T-helper 1 cell treated with Interleukin-12 subunit alpha and Interleukin-12 subunit beta and Interleukin-4 antibody, amounts not matched to agents 30 μg/mL and 1 μg/mL, for 36 hours (primary cell): ENCODE data around the gene FBXO33.
"Not testable (repeated sequence)": the region's sequence is repeated elsewhere in the genome, so short reads cannot be mapped to it uniquely, and the experiment has no call there.

ENCODE experiments used
- H3K27ac Mint-ChIP-seq: one replicate; pipeline ENCODE4 v1.8.0; 2021; ENCODE audit warnings: mild to moderate bottlenecking, mixed read lengths
- H3K27me3 Mint-ChIP-seq: one replicate; pipeline ENCODE4 v1.8.0; 2021; ENCODE audit warnings: low read depth, mixed read lengths
- H3K36me3 Mint-ChIP-seq: one replicate; pipeline ENCODE4 v1.8.0; 2021; ENCODE audit warnings: low read depth, mixed read lengths
- H3K4me1 Mint-ChIP-seq: one replicate; pipeline ENCODE4 v1.8.0; 2021; ENCODE audit warnings: low read depth, mixed read lengths
- H3K4me3 Mint-ChIP-seq: one replicate; pipeline ENCODE4 v1.8.0; 2021; ENCODE audit warnings: mild to moderate bottlenecking, moderate library complexity, mixed read lengths
- H3K9me3 Mint-ChIP-seq: one replicate; pipeline ENCODE4 v1.8.0; 2021; ENCODE audit warnings: mixed read lengths

Gene FBXO33

GRCh38 chr14:39368261-39368959 is 63.8 kb downstream of the FBXO33 start:
- peaks cover 20% of the 10 kb centered on the region for H3K9me3 Mint-ChIP-seq
- no peak overlapping the region for H3K27ac Mint-ChIP-seq
- H3K4me1 Mint-ChIP-seq: peaks cover 3% of the 10 kb centered on the region
- H3K4me3 Mint-ChIP-seq: no peak overlapping the region
- peaks cover 28% of the 10 kb centered on the region for H3K36me3 Mint-ChIP-seq
- H3K27me3 Mint-ChIP-seq: no peaks in the 10 kb centered on the region

DNA sequence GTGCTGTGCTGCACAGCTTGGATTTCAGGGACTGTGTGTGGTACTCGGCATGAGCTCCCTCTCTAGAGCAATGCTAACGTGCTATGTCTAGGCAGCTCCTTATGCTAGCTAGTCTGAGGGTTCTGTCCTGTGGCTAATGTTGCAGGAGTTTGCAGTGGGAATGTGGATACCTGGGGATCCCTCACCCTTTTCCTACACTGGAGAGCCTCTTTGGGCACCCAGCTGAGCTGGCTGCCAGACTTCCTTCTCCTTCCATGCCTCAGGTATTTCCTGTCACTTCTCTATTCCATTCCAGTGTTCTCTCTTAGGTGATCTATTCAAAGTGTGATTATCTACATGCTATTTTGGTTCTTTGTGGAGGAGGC is 64.9 kb downstream of the FBXO33 start:
- Mint-ChIP-seq H3K4me1 (peaks cover 4% of the 10 kb centered on the region), H3K4me3 (no peak overlapping the region), H3K27me3 (no peaks in the 10 kb centered on the region), H3K27ac (no peak overlapping the region), H3K36me3 (peaks cover 35% of the 10 kb centered on the region), H3K9me3 (peaks cover 20% of the 10 kb centered on the region)

DNA sequence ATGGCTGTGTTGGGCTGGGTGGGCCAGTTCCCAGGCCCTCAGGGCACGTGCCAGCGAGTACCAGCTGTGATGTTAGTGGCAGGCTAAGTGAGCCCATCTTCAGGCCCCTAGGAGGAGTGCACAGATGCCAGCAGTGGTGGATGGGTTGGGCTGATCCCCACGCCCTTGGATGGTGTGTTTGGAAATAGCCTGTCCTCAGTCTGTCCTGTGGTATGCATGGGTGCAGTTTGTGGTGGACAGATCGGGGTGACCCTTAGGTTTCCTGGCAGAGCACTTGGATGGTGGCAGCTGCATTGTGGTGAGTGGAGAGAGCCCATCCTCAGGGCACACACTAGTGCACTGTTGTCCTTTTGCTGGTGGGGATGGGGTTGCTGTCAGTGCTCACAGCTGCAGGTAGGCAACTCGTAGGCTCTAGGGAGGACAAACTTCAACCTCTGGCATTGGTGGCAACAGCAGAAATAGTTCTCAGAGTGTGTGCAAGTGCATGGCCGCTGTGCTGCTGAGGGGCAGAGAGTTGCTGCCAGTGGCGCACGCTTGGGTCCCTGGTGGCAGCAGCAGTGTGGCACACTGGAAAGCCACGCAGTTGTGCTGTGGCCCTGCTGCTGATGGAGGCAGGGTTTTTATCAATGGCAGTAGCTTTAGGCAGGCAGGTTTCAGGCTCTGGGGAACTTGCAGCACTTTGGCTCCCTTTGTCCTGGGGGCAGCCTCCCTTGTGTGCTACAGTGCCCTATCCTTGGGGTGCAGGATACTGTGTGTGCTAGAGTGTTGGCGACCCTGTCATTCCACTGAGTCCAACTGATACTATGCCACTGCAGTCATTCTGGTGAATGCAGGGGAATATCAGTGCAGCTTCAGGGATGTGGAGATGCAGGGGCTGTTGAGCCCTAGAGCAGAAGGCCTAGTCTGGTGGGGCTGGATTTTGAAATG is 65.5 kb downstream of the FBXO33 start:
- Mint-ChIP-seq H3K4me1 (peaks cover 4% of the 10 kb centered on the region), H3K4me3 (no peak overlapping the region), H3K27me3 (no peaks in the 10 kb centered on the region), H3K27ac (no peak overlapping the region), H3K9me3 (peaks cover 20% of the 10 kb centered on the region), H3K36me3 (peaks cover 38% of the 10 kb centered on the region)

GRCh38 chr14:39365354-39365753 is 66.9 kb downstream of the FBXO33 start:
- H3K36me3 Mint-ChIP-seq: peaks cover 43% of the 10 kb centered on the region
- no peak overlapping the region for H3K4me3 Mint-ChIP-seq
- H3K27me3 Mint-ChIP-seq: no peaks in the 10 kb centered on the region
- peaks cover 20% of the 10 kb centered on the region for H3K9me3 Mint-ChIP-seq
- peaks cover 9% of the 10 kb centered on the region for H3K4me1 Mint-ChIP-seq
- no peak overlapping the region for H3K27ac Mint-ChIP-seq

DNA sequence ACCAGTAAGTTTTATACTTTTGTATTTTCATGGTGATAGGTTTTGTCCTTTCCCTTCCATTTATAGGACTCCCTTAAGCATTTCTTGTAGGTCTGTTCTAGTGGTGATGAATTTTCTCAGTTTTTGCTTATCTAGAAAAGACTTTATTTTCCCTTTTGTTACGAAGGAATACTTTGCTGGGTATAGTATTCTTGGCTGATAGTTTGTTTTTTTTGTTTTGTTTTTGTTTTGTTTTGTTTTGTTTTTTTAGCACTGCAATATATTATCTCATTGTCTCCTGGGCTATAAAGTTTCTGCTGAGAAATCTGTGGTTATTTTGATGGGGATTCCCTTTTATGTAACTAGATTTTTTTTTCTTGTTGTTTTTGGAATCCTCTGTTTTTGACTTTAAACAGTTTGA is 67.7 kb downstream of the FBXO33 start:
- H3K4me1 Mint-ChIP-seq: peaks cover 9% of the 10 kb centered on the region
- H3K36me3 Mint-ChIP-seq: peaks cover 52% of the 10 kb centered on the region
- no peak overlapping the region for H3K27ac Mint-ChIP-seq
- peaks cover 20% of the 10 kb centered on the region for H3K9me3 Mint-ChIP-seq
- H3K4me3 Mint-ChIP-seq: no peak overlapping the region
- no peaks in the 10 kb centered on the region for H3K27me3 Mint-ChIP-seq

GRCh38 chr14:39361556-39361955 is 70.7 kb downstream of the FBXO33 start:
- Mint-ChIP-seq H3K36me3 (peaks cover 65% of the 10 kb centered on the region), H3K9me3 (peaks cover 20% of the 10 kb centered on the region)
- H3K4me3 Mint-ChIP-seq, H3K4me1 Mint-ChIP-seq, H3K27me3 Mint-ChIP-seq, H3K27ac Mint-ChIP-seq: not testable (repeated sequence)

GRCh38 chr14:39360316-39360715 is 71.9 kb downstream of the FBXO33 start:
- no peak overlapping the region for H3K27ac Mint-ChIP-seq
- no peaks in the 10 kb centered on the region for H3K27me3 Mint-ChIP-seq
- H3K36me3 Mint-ChIP-seq: peaks cover 63% of the 10 kb centered on the region
- no peak overlapping the region for H3K4me3 Mint-ChIP-seq
- peaks cover 9% of the 10 kb centered on the region for H3K4me1 Mint-ChIP-seq
- H3K9me3 Mint-ChIP-seq: peaks cover 14% of the 10 kb centered on the region

GRCh38 chr14:39359069-39359468 is 73.2 kb downstream of the FBXO33 start:
- H3K9me3 Mint-ChIP-seq, H3K4me3 Mint-ChIP-seq, H3K27ac Mint-ChIP-seq, H3K4me1 Mint-ChIP-seq, H3K27me3 Mint-ChIP-seq: not testable (repeated sequence)
- H3K36me3 Mint-ChIP-seq: peaks cover 54% of the 10 kb centered on the region

DNA sequence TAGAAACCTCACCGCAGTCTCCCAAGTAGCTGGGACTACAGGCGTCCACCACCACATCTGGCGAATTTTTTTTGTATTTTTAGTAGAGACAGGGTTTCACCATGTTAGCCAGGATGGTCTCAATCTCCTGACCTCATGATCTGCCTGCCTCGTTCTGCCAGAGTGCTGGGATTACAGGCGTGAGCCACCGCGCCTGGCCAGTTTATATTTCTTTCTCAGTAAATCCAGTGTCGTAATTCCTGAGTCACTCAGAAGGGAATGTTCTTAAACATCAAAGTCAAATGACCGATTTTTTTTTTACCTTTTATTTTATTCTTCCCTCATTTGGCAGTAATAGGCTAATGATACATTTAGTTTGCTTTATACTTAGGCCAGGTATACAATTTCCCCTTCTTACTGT is 80.5 kb downstream of the FBXO33 start:
- no peak overlapping the region for H3K4me3 Mint-ChIP-seq
- peaks cover 13% of the 10 kb centered on the region for H3K9me3 Mint-ChIP-seq
- H3K36me3 Mint-ChIP-seq: peaks cover 44% of the 10 kb centered on the region
- H3K27me3 Mint-ChIP-seq: no peaks in the 10 kb centered on the region
- H3K27ac Mint-ChIP-seq: no peak overlapping the region
- H3K4me1 Mint-ChIP-seq: peaks cover 2% of the 10 kb centered on the region

- no peak overlapping the region for H3K4me3 Mint-ChIP-seq
- peaks cover 2% of the 10 kb centered on the region for H3K4me1 Mint-ChIP-seq
- peaks cover 13% of the 10 kb centered on the region for H3K9me3 Mint-ChIP-seq
- peaks cover 41% of the 10 kb centered on the region for H3K36me3 Mint-ChIP-seq
- H3K27me3 Mint-ChIP-seq: no peaks in the 10 kb centered on the region
- no peak overlapping the region for H3K27ac Mint-ChIP-seq
Observed at GRCh38 chr14:39350866-39351265, 81.4 kb downstream of the FBXO33 start.
